PC-3 (cell line): ENCODE results near the gene ITGB3.

Source experiments
- CTCF ChIP-seq: fragments of 300-600 bp; sonication (generic); conservative IDR thresholded peaks from 2 replicates; pipeline ENCODE4 v1.5.1; 2017; ENCODE audit warnings: antibody characterized with exemption, low read depth, mild to moderate bottlenecking, low read length
- EZH2 ChIP-seq: fragments of 300-600 bp; sonication (generic); IDR thresholded peaks from one replicate; pipeline ENCODE4 v1.6.1; 2017; ENCODE audit warnings: antibody characterized with exemption, mild to moderate bottlenecking, low read length; ENCODE audit not compliant: unreplicated experiment

GRCh38 chr17:47264166-47264565 is 10.5 kb downstream of the ITGB3 start:
- TF ChIP-seq CTCF (no peak), EZH2 (no peak)
